ENCODE results near the gene TBCD. TPM values are rescaled to one million over a fixed set of nuclear protein-coding genes. Genes with fewer than 3 reads are reported as not detected.

Gene TBCD
- total RNA-seq, 1 experiment from 2014 or later = 90.7 TPM

DNA sequence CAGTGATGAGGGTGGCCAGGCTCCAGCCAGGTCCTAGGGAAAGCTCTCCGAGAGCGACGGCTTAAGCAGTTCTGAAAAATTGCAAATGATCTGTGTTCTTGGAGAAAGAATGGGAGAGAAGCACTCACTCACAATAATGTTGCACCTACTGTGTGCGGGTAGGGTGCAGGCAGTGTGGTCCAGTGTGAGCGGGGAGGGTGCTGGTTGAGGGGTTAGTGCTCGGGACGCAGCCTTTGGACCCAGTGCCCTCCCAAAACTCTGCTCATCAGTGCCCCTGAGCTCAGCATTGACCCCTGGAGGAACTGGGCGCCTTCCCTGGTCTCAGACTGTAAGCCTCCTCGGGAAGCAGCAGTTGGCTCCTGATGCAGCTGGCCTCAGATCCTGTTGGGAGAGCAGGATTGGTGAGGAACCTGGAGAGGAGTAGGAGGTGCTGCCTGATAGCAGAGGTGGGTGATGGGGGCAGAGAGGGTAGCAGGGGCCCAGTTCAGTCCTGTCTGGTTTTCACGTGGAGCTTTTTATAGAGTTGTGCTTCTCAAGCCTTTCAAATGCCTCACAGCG is 111.6 kb downstream of the TBCD start:
- H3K27me3 Mint-ChIP-seq (ENCODE audit: unreplicated experiment) = no peaks in the 10 kb centered on the region
- no peak overlapping the region for H3K27ac Mint-ChIP-seq (ENCODE audit: unreplicated experiment)
- DNase-seq = no peak
- peaks cover 20% of the 10 kb centered on the region for H3K36me3 Mint-ChIP-seq (ENCODE audit: insufficient read depth, unreplicated experiment)
- H3K4me3 Mint-ChIP-seq (ENCODE audit: low read depth, unreplicated experiment) = no peak overlapping the region
- H3K9me3 Mint-ChIP-seq (ENCODE audit: low read depth, unreplicated experiment) = no peaks in the 10 kb centered on the region
- no TSS peak for BruUV-seq (replicated peaks)
- intact Hi-C loops (cut with micrococcal nuclease; ENCODE audit: unreplicated experiment) = no loop called here
- TF ChIP-seq, protein P1, sequence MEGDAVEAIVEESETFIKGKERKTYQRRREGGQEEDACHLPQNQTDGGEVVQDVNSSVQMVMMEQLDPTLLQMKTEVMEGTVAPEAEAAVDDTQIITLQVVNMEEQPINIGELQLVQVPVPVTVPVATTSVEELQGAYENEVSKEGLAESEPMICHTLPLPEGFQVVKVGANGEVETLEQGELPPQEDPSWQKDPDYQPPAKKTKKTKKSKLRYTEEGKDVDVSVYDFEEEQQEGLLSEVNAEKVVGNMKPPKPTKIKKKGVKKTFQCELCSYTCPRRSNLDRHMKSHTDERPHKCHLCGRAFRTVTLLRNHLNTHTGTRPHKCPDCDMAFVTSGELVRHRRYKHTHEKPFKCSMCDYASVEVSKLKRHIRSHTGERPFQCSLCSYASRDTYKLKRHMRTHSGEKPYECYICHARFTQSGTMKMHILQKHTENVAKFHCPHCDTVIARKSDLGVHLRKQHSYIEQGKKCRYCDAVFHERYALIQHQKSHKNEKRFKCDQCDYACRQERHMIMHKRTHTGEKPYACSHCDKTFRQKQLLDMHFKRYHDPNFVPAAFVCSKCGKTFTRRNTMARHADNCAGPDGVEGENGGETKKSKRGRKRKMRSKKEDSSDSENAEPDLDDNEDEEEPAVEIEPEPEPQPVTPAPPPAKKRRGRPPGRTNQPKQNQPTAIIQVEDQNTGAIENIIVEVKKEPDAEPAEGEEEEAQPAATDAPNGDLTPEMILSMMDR (IDR thresholded peaks at IDR 0.05; ENCODE audit: unreplicated experiment) = no peak
- CTCF ChIA-PET = no interaction called here
- peaks cover 22% of the 10 kb centered on the region for H3K4me1 Mint-ChIP-seq (ENCODE audit: low read depth, unreplicated experiment)

DNA sequence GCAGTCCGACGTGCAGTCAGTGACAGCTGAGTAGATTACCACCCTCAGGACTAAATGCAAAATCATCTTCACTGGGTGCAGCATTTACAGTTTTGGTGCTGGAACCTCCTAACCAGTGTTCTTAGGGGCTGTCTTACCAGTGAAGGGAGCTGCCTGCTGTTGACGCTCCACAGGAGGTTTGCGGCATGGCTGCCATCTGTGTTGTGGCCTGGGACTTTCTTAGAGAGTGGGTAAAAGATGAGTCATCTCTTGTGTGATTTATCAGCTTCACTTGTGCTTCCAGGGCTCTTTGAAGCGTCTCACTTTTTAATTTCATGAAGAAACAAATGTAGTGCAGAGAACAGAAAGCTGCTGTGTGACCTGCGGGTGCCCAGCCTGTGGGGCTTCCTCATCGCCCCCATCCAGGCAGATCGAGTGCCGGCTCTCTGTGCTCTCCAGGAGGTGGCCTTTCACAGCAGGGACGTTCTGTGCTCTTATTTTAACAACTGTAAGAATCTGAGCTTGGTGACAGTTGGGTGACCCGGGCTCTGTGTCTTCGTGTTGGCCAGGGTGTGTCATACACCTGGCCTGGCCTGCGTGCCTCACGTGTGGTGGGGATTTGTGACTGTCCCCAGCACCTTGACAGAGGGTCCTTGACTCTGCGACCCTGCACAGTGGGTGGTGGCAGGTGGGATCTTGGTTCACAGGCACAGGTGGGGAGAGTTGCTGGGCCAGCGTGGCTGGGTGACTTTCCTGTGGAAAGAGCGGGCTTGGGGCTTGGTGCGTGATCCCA is 112.3 kb downstream of the TBCD start:
- intact Hi-C loops (cut with micrococcal nuclease; ENCODE audit: unreplicated experiment) = no loop called here
- peaks cover 13% of the 10 kb centered on the region for H3K36me3 Mint-ChIP-seq (ENCODE audit: insufficient read depth, unreplicated experiment)
- DNase-seq = no peak
- CTCF ChIA-PET = no interaction called here
- H3K9me3 Mint-ChIP-seq (ENCODE audit: low read depth, unreplicated experiment) = no peaks in the 10 kb centered on the region
- H3K4me3 Mint-ChIP-seq (ENCODE audit: low read depth, unreplicated experiment) = no peak overlapping the region
- H3K4me1 Mint-ChIP-seq (ENCODE audit: low read depth, unreplicated experiment) = peaks cover 15% of the 10 kb centered on the region
- BruUV-seq (replicated peaks) = no TSS peak
- no peak overlapping the region for H3K27ac Mint-ChIP-seq (ENCODE audit: unreplicated experiment)
- no peaks in the 10 kb centered on the region for H3K27me3 Mint-ChIP-seq (ENCODE audit: unreplicated experiment)
- TF ChIP-seq, protein P1 (IDR thresholded peaks at IDR 0.05; ENCODE audit: unreplicated experiment) = no peak

DNA sequence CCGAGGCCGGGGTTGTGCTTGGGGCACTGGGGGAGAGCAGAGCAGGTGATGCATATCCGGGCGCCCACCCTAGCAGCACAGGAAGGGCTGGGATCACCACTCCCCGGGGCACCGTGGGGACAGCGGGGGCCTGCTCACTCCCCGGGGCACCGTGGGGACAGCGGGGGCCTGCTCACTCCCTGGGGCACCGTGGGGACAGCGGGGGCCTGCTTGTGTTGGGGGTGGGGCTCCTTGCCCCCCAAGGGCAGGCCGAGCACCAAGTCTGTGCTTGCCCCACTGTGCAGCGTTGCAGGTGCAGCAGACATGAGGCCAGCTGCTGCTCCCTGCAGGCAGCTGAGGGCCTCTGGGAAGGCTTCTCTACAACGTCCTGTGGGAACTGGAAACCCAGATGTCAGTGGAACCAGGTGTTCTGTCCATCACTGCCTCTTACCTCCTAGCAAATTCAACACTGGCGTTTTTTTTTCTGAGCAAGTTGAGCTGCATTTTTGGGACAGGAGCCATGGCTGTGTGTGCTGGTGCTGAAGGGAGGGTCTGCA is 112.9 kb downstream of the TBCD start:
- H3K27ac Mint-ChIP-seq (ENCODE audit: unreplicated experiment) = no peak overlapping the region
- no TSS peak for BruUV-seq (replicated peaks)
- intact Hi-C loops (cut with micrococcal nuclease; ENCODE audit: unreplicated experiment) = no loop called here
- TF ChIP-seq, protein P1 (IDR thresholded peaks at IDR 0.05; ENCODE audit: unreplicated experiment) = no peak
- no peak overlapping the region for H3K4me3 Mint-ChIP-seq (ENCODE audit: low read depth, unreplicated experiment)
- peaks cover 7% of the 10 kb centered on the region for H3K36me3 Mint-ChIP-seq (ENCODE audit: insufficient read depth, unreplicated experiment)
- no peak for DNase-seq
- peaks cover 9% of the 10 kb centered on the region for H3K4me1 Mint-ChIP-seq (ENCODE audit: low read depth, unreplicated experiment)
- H3K27me3 Mint-ChIP-seq (ENCODE audit: unreplicated experiment) = no peaks in the 10 kb centered on the region
- H3K9me3 Mint-ChIP-seq (ENCODE audit: low read depth, unreplicated experiment) = no peaks in the 10 kb centered on the region
- CTCF ChIA-PET = interaction anchor here (0.6 kb wide), 1 partner anchor 85 kb away, joined by 3 read pairs; no protein-coding TSS in a partner anchor

DNA sequence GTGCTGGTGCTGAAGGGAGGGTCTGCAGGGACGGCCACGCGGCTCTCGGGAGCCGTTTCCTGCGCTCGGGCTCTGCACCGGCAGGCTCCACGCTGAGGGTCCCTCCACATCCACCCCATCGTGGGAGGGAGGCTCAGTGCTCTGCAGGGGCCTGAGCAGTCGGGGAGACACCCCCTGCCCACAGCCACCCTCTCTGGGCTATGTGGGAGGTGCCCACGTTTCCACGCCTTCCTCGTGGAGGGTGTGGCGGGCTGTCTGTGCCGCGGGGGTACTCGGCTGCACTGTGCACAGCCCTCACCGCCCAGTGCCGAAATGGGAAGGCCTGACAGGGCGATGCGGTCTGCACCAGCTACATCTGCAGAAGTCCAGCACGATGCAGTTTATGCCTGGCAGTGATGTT is 113.4 kb downstream of the TBCD start:
- intact Hi-C loops (cut with micrococcal nuclease; ENCODE audit: unreplicated experiment) = no loop called here
- no TSS peak for BruUV-seq (replicated peaks)
- CTCF ChIA-PET = interaction anchor here (0.6 kb wide), 2 partner anchors 10 to 85 kb away, joined by 3 read pairs; no protein-coding TSS in a partner anchor
- TF ChIP-seq, protein P1 (IDR thresholded peaks at IDR 0.05; ENCODE audit: unreplicated experiment) = no peak
- Mint-ChIP-seq H3K9me3 (ENCODE audit: low read depth, unreplicated experiment) (no peaks in the 10 kb centered on the region), H3K36me3 (ENCODE audit: insufficient read depth, unreplicated experiment) (peaks cover 6% of the 10 kb centered on the region), H3K27ac (ENCODE audit: unreplicated experiment) (no peak overlapping the region), H3K4me3 (ENCODE audit: low read depth, unreplicated experiment) (no peak overlapping the region), H3K4me1 (ENCODE audit: low read depth, unreplicated experiment) (peaks cover 4% of the 10 kb centered on the region), H3K27me3 (ENCODE audit: unreplicated experiment) (no peaks in the 10 kb centered on the region)
- DNase-seq = no peak
